Fibroblast of peridontal ligament (primary cell): ENCODE data around the gene FOXO4.
A peak's percentile ranks its signal among the peaks of the same experiment; 100 is the strongest.

Experiments used
- DNase-seq: peaks from one replicate; pipeline ENCODE4 v3.0.0-alpha.2; 2010; ENCODE audit errors: extremely low read depth

FOXO4 gene

DNA sequence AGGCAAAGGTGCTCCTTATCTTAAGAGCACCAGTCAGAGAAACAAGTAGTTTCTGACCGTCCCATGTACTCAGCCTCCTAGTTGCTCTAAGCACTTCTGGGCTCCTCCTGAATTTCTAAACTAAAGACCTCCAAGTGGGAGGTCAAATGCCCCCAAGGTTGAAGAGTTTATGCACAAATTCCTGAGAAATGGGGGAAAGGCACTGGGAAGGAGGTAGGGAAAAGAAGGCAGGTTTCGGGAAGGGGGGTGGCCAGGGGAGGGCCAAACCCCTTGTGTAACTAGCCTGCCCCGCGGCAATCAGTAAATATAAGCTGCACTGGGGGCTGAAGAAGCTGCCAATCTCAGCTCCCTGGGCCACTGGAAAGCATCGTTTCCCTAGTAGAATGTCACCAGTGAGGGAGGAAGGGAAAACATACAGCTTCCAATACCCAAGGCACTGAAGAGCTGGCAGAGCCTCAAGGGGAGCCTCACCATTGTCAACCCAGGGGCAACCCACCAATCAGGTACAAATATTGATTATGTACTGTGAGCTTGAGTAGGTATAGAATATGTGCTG is 3.4 kb downstream of the FOXO4 start:
- no peak for DNase-seq

DNA sequence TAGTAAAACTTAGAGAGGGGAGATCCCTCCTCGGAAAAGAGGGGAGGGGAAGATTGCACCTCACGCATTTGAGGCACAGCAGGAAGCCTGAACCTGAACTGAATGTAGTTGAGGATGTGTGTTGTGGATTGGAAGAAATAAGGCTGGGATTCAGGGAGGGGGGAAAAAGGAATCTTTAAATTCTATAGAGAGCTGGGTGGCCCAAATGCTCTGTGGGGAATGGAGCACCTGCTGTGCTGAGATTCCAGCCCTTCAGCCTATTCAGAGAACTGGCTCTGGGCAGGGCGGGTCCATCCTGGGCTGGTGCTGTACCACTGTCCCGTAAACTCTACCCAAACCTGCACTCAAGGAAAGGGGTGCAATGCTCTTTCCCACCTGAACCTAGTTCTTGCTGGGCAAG is 4.1 kb downstream of the FOXO4 start:
- no peak for DNase-seq

DNA sequence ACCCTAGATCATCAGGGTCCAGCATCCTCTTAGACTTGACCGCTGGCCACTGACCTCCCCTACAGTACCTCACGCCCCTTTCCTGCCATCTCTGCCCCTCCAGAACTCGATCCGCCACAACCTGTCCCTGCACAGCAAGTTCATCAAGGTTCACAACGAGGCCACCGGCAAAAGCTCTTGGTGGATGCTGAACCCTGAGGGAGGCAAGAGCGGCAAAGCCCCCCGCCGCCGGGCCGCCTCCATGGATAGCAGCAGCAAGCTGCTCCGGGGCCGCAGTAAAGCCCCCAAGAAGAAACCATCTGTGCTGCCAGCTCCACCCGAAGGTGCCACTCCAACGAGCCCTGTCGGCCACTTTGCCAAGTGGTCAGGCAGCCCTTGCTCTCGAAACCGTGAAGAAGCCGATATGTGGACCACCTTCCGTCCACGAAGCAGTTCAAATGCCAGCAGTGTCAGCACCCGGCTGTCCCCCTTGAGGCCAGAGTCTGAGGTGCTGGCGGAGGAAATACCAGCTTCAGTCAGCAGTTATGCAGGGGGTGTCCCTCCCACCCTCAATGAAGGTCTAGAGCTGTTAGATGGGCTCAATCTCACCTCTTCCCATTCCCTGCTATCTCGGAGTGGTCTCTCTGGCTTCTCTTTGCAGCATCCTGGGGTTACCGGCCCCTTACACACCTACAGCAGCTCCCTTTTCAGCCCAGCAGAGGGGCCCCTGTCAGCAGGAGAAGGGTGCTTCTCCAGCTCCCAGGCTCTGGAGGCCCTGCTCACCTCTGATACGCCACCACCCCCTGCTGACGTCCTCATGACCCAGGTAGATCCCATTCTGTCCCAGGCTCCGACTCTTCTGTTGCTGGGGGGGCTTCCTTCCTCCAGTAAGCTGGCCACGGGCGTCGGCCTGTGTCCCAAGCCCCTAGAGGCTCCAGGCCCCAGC is 5.2 kb downstream of the FOXO4 start:
- no peak for DNase-seq

DNA sequence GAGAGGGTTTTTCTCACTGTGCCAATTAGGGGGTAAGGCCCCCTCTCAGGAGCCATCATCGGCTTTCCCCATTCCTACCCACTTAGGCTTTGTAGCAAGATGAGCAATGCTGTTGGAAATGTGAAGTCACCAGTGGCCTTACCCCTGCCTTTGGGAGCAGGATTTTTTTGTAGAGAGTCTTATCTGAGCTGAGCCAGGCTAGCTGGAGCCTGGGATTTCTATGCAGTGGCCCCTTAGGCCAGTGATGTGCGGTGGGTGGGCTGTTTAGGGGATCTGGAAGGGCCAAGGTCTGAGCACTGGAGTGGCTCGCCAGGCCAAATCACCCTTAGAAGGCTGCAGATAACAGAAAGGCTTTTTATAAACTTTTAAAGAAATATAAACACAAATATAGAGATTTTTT is 6.6 kb downstream of the FOXO4 start:
- DNase-seq = no peak

GRCh38 chrX:71103110-71103983 is 7.7 kb downstream of the FOXO4 start:
- DNase-seq = no peak

DNA sequence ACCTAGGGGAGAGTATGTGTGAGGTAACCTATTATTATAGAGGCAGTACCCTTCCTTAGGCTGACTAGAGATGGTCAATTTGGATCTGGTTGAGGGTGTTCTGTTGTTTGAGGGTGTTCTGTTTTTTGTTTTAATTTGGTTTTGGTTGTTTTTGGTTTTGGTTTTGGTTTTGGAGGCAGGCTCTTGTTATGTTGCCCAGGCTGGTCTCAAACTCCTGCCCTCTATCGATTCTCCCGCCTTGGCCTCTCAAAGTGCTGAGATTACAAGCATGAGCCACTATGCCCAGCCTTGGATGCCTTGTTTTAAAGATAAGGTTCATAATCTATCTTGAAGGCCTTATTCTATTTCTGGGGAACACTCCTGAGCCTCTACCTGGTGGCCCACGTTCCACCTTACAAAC is 10.0 kb downstream of the FOXO4 start:
- no peak for DNase-seq

DNA sequence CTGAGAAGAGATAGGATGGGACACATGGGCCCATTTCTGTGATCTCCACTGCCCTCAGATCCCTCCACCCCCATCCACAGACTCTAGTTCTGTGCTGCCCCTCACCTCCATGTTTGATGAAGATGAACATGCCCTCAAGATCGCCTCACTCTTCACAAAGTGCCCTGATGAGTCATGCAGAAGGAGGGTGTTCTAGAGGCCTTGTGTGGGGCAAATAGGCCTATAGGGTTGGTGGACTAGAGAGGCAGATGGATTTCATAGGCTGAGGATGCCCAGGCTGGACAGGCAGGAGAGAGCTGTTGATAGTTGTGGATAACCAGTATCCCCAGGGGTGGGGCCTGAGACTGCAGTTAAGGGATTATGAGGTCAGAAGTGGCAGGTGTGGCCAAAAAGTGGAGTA is 10.8 kb downstream of the FOXO4 start, which contains the start of gene CXorf65:
TSS of gene CXorf65 (minus strand) at position 314 of the 400 bp plus-strand sequence. CDS start at position 130, 184 bp downstream.
- no peak for DNase-seq

DNA sequence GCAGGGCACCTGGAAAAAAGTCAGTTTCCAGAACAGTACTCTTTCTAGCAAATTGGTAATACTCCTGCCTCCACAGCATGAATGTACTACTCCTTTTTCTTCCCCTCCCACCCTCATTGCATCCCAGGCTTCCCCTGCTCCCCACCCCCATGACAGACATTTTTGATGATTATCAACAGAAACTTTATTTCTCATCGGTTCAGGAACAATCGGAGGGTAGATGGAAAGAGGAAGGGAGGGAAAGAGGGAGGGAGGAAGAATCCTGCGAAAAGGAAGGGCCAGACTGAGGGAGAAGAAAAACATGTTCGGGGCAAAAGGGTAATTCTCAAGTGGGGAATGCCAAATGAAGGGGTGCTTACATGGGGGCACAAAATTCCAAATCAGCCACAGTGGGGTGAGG is 11.6 kb downstream of the FOXO4 start:
- DNase-seq = no peak

DNA sequence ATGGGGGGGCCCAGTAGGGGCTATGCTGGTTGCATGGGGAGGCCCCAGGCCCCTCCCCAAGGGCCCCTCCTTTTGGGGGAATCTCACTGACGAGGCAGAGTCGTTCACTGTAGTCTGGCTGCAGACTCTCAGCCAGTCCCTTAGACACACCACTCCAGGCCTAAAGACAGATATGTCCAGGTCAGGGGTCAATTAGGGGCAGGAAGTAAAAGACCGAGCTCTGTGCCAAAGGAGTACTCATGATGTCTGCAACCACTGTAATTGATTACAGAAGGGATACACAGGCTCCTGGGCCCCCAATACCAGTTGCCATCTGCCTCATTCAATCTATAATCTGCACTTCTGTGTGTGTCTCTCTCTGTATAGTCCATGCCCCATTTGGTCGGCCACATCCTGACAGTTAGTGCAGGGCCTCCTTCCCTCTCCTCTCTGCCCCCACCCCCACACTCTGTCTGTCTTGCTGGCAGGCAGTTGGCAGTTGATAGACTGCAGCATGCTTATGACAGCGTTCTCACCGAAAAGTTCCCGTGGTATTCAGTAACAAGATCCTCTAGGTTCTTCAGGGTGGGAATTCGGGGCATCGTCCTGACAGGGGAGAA is 12.2 kb downstream of the FOXO4 start:
- DNase-seq = no peak

- no peak for DNase-seq
Observed at GRCh38 chrX:71109051-71109450, 13.4 kb downstream of the FOXO4 start.

DNA sequence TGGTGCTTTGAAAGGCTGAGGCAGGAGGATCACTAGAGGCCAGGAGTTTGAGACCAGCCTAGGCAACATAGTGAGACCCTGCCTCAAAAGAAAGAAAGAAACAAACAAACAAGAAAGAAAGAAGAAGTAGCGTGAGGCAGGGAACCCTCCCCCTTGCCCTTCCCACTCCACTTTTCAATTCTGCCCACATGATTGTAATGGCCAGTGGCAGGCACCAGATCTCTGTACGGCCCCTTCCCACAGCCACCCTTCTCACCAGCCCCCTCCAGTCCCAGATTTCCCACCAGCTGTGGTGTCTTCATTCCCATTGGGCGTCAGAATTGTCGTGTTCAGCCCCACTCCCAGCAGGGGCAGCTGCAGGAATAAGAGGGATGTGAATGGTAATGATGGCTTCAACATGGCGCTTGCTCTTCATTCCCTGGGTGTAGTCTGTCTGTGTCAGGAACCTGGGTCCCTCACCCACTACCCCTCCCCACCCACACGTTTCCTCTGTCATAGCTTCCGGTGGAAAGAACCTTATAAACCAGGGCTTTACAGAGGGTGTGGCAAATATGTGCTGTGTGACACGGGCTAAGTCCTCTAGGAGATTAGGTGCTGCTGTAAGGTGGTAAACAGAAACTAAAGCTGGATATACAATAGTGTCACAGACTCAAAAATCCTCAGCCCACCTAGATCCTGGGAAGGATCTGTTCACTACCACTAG is 15.6 kb downstream of the FOXO4 start, which contains the start of gene IL2RG:
TSS of gene IL2RG (minus strand) at position 437 of the 703 bp plus-strand sequence. CDS start at position 399, 38 bp downstream.
- DNase-seq = no peak

GRCh38 chrX:71111921-71112431 is 16.3 kb downstream of the FOXO4 start:
- no peak for DNase-seq

DNA sequence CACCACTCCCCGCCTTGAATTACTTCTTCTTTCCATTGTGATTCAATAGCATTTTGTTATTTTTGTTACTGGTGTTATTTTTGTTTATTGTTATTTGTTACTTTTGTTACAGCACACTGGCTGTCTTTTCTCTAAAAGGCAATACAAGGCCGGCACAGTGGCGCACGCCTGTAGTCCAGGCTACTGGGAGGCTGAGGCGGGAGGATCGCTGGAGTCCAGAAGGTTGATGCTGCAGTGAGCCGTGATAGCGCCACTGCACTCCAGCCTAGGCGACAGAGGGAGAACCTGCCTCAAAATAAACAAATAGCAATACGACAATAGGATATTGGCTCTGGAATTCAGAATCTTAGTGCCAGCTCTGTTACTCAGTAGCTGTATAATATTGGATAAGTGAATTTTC is 21.7 kb downstream of the FOXO4 start:
- no peak for DNase-seq

DNA sequence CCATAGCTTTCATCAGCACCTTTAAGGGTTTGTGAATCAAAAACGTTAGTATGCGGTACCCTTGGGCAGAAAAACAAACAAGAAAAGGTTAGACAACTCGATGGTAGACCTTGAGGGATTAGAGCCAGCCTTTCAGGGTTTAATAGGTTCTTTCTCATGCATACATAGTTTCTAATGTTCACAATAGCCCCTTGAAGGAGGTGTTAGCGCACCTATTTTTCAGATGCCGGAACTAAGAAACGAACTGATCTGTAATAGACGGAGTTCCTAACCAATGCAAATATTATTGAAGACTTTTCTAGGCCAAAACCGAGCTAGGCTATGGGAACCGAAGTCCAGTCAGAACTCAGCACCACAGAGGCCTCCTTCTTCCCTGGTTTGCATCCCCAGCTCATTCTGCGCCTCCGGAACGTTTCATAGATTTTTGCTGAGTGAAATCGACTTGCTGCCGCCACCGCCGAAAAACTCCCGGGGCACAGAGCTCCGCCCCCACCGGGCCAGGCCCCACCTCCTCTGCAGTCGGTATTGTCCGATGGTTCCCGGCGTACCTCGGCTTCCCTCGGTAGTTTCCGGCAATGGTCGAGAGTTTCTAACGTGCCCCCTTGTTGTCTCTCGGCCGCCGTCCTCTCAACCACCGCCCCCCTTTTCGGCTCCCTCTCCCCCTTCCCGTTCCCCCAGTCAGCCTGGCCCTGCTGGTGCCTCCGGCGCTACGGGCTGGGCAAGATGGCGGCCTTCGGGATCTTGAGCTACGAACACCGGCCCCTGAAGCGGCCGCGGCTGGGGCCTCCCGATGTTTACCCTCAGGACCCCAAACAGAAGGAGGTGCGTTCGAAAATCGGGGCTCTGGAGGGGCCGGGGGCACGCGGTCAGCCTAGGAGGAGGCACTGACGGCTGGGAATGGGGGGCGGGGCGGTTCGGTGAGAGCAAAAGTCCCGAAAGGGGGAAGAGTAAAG is 22.7 kb downstream of the FOXO4 start, which contains the start of gene MED12:
TSS of gene MED12 (plus strand) at position 565 of the 953 bp plus-strand sequence. CDS start at position 724, 159 bp downstream.
- peak; percentile 78 for DNase-seq

DNA sequence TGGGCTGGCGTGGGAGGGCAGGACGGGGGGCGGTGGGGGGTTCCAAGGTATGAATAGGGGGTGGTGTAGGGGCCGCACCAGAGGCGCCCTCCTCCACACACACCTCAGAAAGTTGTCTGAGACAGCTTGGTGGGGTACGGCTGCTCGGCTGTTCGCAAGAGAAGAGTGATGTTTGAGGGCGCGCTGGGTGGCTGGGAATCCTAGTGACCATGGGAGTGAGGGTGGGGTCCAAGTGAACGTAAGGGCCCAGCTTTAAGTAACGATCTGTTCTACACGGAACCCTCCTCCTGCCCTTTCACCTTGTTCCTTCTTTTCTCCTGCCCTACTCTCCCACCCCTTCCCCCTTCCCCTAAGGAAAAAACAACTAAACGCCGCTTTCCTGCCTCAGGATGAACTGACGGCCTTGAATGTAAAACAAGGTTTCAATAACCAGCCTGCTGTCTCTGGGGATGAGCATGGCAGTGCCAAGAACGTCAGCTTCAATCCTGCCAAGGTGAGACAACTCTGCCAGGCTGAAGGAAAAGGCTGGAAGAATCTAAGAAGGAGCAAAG is 23.4 kb downstream of the FOXO4 start:
- no peak for DNase-seq

DNA sequence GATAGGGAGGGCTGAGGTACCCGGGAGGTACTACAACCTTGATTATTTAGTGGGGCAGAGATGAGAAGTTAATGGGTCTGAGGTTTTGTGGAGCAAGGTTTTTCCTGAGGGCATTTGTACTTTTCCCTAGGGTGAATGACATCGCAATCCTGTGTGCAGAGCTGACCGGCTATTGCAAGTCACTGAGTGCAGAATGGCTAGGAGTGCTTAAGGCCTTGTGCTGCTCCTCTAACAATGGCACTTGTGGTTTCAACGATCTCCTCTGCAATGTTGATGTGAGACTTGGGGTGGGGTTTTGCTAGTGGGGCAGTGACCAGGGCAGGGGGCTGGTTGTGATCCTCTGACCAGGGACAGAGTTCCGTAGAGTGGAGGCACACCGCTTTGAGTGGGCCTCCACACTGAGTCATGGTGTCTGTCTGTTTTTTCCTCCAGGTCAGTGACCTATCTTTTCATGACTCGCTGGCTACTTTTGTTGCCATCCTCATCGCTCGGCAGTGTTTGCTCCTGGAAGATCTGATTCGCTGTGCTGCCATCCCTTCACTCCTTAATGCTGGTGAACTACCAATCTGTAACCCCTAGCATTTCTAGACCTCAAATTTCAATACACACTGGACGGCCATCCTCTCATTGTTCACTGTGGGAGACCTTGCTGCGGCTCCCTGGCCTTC is 32.6 kb downstream of the FOXO4 start:
- no peak for DNase-seq

DNA sequence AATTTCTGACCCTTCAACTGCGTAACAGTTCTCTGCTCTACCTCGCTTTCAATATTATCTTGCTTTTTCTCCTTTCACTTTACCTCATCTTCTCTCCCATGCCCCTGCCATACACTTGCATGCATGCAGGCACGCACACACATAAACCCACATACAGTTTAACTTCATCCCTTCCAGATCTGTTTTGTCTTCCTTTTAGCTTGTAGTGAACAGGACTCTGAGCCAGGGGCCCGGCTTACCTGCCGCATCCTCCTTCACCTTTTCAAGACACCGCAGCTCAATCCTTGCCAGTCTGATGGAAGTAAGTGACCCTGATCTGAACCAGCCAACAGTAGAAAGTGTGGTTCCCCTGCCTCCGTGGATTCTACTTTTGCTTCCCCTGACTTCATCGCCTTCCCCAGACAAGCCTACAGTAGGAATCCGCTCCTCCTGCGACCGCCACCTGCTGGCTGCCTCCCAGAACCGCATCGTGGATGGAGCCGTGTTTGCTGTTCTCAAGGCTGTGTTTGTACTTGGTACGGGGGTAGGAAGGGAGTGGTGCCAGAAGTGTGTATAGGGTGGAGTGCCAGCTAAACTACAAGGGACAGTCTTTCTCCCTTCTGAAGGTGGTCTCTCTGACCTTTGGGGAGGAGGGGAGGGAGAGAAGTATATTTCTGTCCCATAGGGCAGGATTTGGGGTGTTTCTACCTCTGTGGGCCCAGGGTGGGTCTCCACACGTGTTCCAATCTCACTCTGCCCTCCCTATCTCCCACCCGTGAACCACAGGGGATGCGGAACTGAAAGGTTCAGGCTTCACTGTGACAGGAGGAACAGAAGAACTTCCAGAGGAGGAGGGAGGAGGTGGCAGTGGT is 33.5 kb downstream of the FOXO4 start:
- DNase-seq = peak; percentile 53

- DNase-seq = no peak
Observed at GRCh38 chrX:71131510-71131909, 35.9 kb downstream of the FOXO4 start.
